H1 (cell line): ENCODE data around the gene CACNG5.

ENCODE experiments used
- CBX8 ChIP-seq: fragments of 300-800, 300-1000 bp; sonication (generic); IDR thresholded peaks from 2 replicates; pipeline ENCODE4 v1.7.1; 2016; ENCODE audit warnings: low read depth, low read length, borderline replicate concordance
- EP300 ChIP-seq, 2 experiments: IDR thresholded peaks; 1 replicate in 1 of 2; 2 replicates in 1 of 2; pipeline ENCODE4 v1.6.1; 2011 to 2012; ENCODE audit warnings: low read depth in 2 of 2, low read length in 2 of 2, mild to moderate bottlenecking in 2 of 2, borderline replicate concordance in 1 of 2, inconsistent platforms in 1 of 2, moderate library complexity in 1 of 2
- POLR2A ChIP-seq, 2 experiments: IDR thresholded peaks; 1 replicate in 1 of 2; 2 replicates in 1 of 2; pipeline ENCODE4 v1.6.1; 2011; ENCODE audit warnings: low read depth in 2 of 2, low read length in 2 of 2, mild to moderate bottlenecking in 2 of 2; ENCODE audit errors: control extremely low read depth in 1 of 2
- RNF2 ChIP-seq: fragments of 200-900, 300-1000 bp; sonication (generic); IDR thresholded peaks from 2 replicates; pipeline ENCODE4 v1.7.1; 2016; ENCODE audit warnings: borderline replicate concordance, low read depth, mild to moderate bottlenecking, antibody characterized with exemption, low read length; ENCODE audit not compliant: poor library complexity, severe bottlenecking; ENCODE audit errors: missing control alignments

DNA sequence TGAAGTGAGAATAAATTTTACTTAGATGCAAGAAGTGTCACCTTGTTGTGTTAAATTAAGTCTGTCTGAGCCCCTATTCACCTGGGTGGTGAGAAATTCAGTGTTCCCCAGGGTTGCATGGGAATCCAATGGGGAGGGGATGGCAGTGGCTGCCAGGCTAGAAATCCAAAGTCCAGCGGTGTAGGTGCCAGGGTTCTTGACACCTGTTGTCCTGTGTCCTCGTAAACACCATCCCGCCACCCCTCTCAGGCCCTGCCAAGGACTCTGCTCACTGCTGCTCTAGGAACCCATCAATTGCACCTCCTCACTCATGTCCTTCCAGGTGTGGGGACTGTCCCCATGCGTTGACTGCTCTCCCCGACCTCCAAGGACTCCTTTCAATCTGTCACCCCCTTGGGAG, 58.9 kb downstream of the CACNG5 start:
- no peak for TF ChIP-seq CBX8
- no peak for TF ChIP-seq POLR2A (IDR thresholded peaks at IDR 0.05; ENCODE audit: control extremely low read depth in 1 of 2, low read depth in 2 of 2, low read length in 2 of 2)
- TF ChIP-seq RNF2 = no peak
- TF ChIP-seq EP300 (IDR thresholded peaks at IDR 0.05; ENCODE audit: borderline replicate concordance in 1 of 2, low read depth in 2 of 2, low read length in 2 of 2) = no peak
